Activated T-cell treated with anti-CD3 and anti-CD28 coated beads for 24 hours (primary cell): ENCODE measurements around the gene ZNG1F.
"Not testable (repeated sequence)": the region's sequence is repeated elsewhere in the genome, so short reads cannot be mapped to it uniquely, and the experiment has no call there.

ENCODE experiments used
- DNase-seq: peaks from one replicate; pipeline ENCODE4 v3.0.0-alpha.2; 2020; ENCODE audit warnings: low read depth

The ZNG1F gene

GRCh38 chr9:41086215-41086614 lies 102.9 kb downstream of the ZNG1F start:
- DNase-seq, result not testable (repeated sequence)

DNA sequence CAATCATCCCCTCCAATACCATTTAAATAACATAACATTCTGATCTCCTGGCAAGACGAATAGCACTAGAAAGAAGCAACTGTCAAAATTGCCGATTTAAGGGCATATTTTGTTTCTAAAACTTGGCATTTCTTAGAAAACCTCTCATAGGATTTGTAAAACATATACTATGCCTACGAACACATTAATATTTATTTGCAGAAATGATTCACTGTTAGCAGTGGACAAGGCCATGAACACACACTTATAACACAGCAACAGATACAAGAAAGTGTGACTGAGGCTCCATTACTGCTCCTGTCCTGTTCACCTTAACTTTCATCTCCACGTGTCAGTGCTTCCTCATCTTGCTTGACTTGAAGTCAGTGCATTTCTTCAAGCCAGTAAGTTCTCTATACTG lies 106.8 kb downstream of the ZNG1F start:
- not testable (repeated sequence) for DNase-seq
